ENCODE measurements around the gene OSBPL5. TPM values are rescaled to one million over a fixed set of nuclear protein-coding genes. Genes with fewer than 3 reads are reported as not detected.

OSBPL5 gene
- total RNA-seq, 4 donors from 2014 or later = 12.9 to 64.2 (median 22.3) TPM

GRCh38 chr11:3158821-3159220 is 6.3 kb downstream of the OSBPL5 start:
- TF ChIP-seq CTCF (IDR thresholded peaks at IDR 0.05; ENCODE audit: low read depth) = no peak

- TF ChIP-seq CTCF (IDR thresholded peaks at IDR 0.05; ENCODE audit: low read depth) = no peak
Observed at GRCh38 chr11:3158131-3158591, 6.9 kb downstream of the OSBPL5 start.

- no peak for TF ChIP-seq CTCF (IDR thresholded peaks at IDR 0.05; ENCODE audit: low read depth)
Observed at GRCh38 chr11:3157381-3158130, 7.6 kb downstream of the OSBPL5 start.

- no peak for TF ChIP-seq CTCF (IDR thresholded peaks at IDR 0.05; ENCODE audit: low read depth)
Observed at GRCh38 chr11:3156661-3157311, 8.3 kb downstream of the OSBPL5 start.

- no peak for TF ChIP-seq CTCF (IDR thresholded peaks at IDR 0.05; ENCODE audit: low read depth)
Observed at GRCh38 chr11:3156282-3156660, 8.8 kb downstream of the OSBPL5 start.

- TF ChIP-seq CTCF (IDR thresholded peaks at IDR 0.05; ENCODE audit: low read depth) = no peak
Observed at GRCh38 chr11:3155691-3156258, 9.3 kb downstream of the OSBPL5 start.

- no peak for TF ChIP-seq CTCF (IDR thresholded peaks at IDR 0.05; ENCODE audit: low read depth)
Observed at GRCh38 chr11:3155216-3155615, 9.9 kb downstream of the OSBPL5 start.

Data from subcutaneous adipose tissue (tissue), 4 donors.